ENCODE results near the gene SHCBP1L. TPM values are rescaled to one million over a fixed set of nuclear protein-coding genes. Genes with fewer than 3 reads are reported as not detected.

SHCBP1L gene
- total RNA-seq, 2 experiments from 2014 or later: not detected

- ChIA-PET CTCF (no interaction called here), POLR2A (no interaction called here)
- DNase-seq: no peak
- H3K9me3 Mint-ChIP-seq: no peaks in the 10 kb centered on the region
- H3K4me3 Mint-ChIP-seq: no peak overlapping the region
- H3K36me3 Mint-ChIP-seq: peaks cover 87% of the 10 kb centered on the region
- intact Hi-C loops (cut with micrococcal nuclease): loop anchor here (5.0 kb wide), 1 partner anchor 35 kb away; no protein-coding TSS in a partner anchor
- peaks cover 29% of the 10 kb centered on the region for H3K4me1 Mint-ChIP-seq (ENCODE audit: low read depth)
- peak overlapping the region; percentile 44 for H3K27ac Mint-ChIP-seq
- H3K27me3 Mint-ChIP-seq: no peaks in the 10 kb centered on the region
Measured at GRCh38 chr1:182877331-182877730, 75.6 kb downstream of the SHCBP1L start.

GRCh38 chr1:182875889-182876288 is 77.1 kb downstream of the SHCBP1L start:
- Mint-ChIP-seq H3K36me3 (peaks cover 84% of the 10 kb centered on the region), H3K4me3 (no peak overlapping the region), H3K27me3 (no peaks in the 10 kb centered on the region), H3K9me3 (no peaks in the 10 kb centered on the region), H3K4me1 (ENCODE audit: low read depth) (peaks cover 35% of the 10 kb centered on the region), H3K27ac (no peak overlapping the region)
- intact Hi-C loops (cut with micrococcal nuclease): loop anchor here (5.0 kb wide), 1 partner anchor 34 kb away; no protein-coding TSS in a partner anchor
- POLR2A ChIA-PET: no interaction called here
- no peak for DNase-seq
- CTCF ChIA-PET: no interaction called here

- intact Hi-C loops (cut with micrococcal nuclease): no loop called here
- POLR2A ChIA-PET: interaction anchor here (1.1 kb wide), 1 partner anchor 33 kb away, joined by 3 read pairs; no protein-coding TSS in a partner anchor
- Mint-ChIP-seq H3K4me3 (no peak overlapping the region), H3K27me3 (no peaks in the 10 kb centered on the region), H3K27ac (peak overlapping the region; percentile 69), H3K36me3 (peaks cover 80% of the 10 kb centered on the region), H3K4me1 (ENCODE audit: low read depth) (peaks cover 32% of the 10 kb centered on the region), H3K9me3 (no peaks in the 10 kb centered on the region)
- CTCF ChIA-PET: no interaction called here
- DNase-seq: no peak
Measured at GRCh38 chr1:182872881-182873280, 80.1 kb downstream of the SHCBP1L start.

GRCh38 chr1:182869241-182869666 is 83.7 kb downstream of the SHCBP1L start:
- DNase-seq: peak; percentile 35
- CTCF ChIA-PET: no interaction called here
- H3K27me3 Mint-ChIP-seq: no peaks in the 10 kb centered on the region
- intact Hi-C loops (cut with micrococcal nuclease): no loop called here
- peaks cover 83% of the 10 kb centered on the region for H3K36me3 Mint-ChIP-seq
- POLR2A ChIA-PET: no interaction called here
- H3K4me3 Mint-ChIP-seq: no peak overlapping the region
- H3K4me1 Mint-ChIP-seq (ENCODE audit: low read depth): peaks cover 33% of the 10 kb centered on the region
- no peaks in the 10 kb centered on the region for H3K9me3 Mint-ChIP-seq
- H3K27ac Mint-ChIP-seq: no peak overlapping the region

- ChIA-PET CTCF (no interaction called here), POLR2A (no interaction called here)
- DNase-seq: no peak
- H3K9me3 Mint-ChIP-seq: no peaks in the 10 kb centered on the region
- H3K36me3 Mint-ChIP-seq: peaks cover 74% of the 10 kb centered on the region
- peak overlapping the region; percentile 2 for H3K27ac Mint-ChIP-seq
- peaks cover 27% of the 10 kb centered on the region for H3K4me1 Mint-ChIP-seq (ENCODE audit: low read depth)
- H3K4me3 Mint-ChIP-seq: no peak overlapping the region
- no peaks in the 10 kb centered on the region for H3K27me3 Mint-ChIP-seq
- intact Hi-C loops (cut with micrococcal nuclease): no loop called here
Measured at GRCh38 chr1:182867861-182868260, 85.1 kb downstream of the SHCBP1L start.

GRCh38 chr1:182863940-182864339 is 89.0 kb downstream of the SHCBP1L start:
- H3K27ac Mint-ChIP-seq: peak overlapping the region; percentile 40
- peaks cover 49% of the 10 kb centered on the region for H3K4me1 Mint-ChIP-seq (ENCODE audit: low read depth)
- H3K36me3 Mint-ChIP-seq: peaks cover 76% of the 10 kb centered on the region
- DNase-seq: no peak
- ChIA-PET POLR2A (no interaction called here), CTCF (no interaction called here)
- no peaks in the 10 kb centered on the region for H3K27me3 Mint-ChIP-seq
- H3K4me3 Mint-ChIP-seq: no peak overlapping the region
- no peaks in the 10 kb centered on the region for H3K9me3 Mint-ChIP-seq
- intact Hi-C loops (cut with micrococcal nuclease): loop anchor here (2.0 kb wide), 1 partner anchor 19 kb away; no protein-coding TSS in a partner anchor

- Mint-ChIP-seq H3K36me3 (peaks cover 78% of the 10 kb centered on the region), H3K27ac (peak overlapping the region; percentile 7), H3K27me3 (no peaks in the 10 kb centered on the region), H3K4me3 (no peak overlapping the region), H3K9me3 (no peaks in the 10 kb centered on the region), H3K4me1 (ENCODE audit: low read depth) (peaks cover 49% of the 10 kb centered on the region)
- DNase-seq: no peak
- POLR2A ChIA-PET: interaction anchor here (0.5 kb wide), 1 partner anchor 8 kb away, joined by 3 read pairs; no protein-coding TSS in a partner anchor
- CTCF ChIA-PET: no interaction called here
- intact Hi-C loops (cut with micrococcal nuclease): loop anchor here (2.0 kb wide), 1 partner anchor 18 kb away; no protein-coding TSS in a partner anchor
Measured at GRCh38 chr1:182862827-182863226, 90.1 kb downstream of the SHCBP1L start.

- no peak for DNase-seq
- Mint-ChIP-seq H3K36me3 (peaks cover 79% of the 10 kb centered on the region), H3K4me3 (no peak overlapping the region), H3K9me3 (no peaks in the 10 kb centered on the region), H3K4me1 (ENCODE audit: low read depth) (peaks cover 49% of the 10 kb centered on the region), H3K27me3 (no peaks in the 10 kb centered on the region), H3K27ac (peak overlapping the region; percentile 65)
- intact Hi-C loops (cut with micrococcal nuclease): loop anchor here (2.0 kb wide), 1 partner anchor 17 kb away; no protein-coding TSS in a partner anchor
- ChIA-PET CTCF (no interaction called here), POLR2A (interaction anchor here (0.7 kb wide), 1 partner anchor 27 kb away, joined by 3 read pairs; no protein-coding TSS in a partner anchor)
Measured at GRCh38 chr1:182861994-182862393, 91.0 kb downstream of the SHCBP1L start.

GRCh38 chr1:182860658-182861057 is 92.3 kb downstream of the SHCBP1L start:
- POLR2A ChIA-PET: no interaction called here
- Mint-ChIP-seq H3K27ac (no peak overlapping the region), H3K27me3 (no peaks in the 10 kb centered on the region), H3K4me3 (no peak overlapping the region), H3K36me3 (peaks cover 76% of the 10 kb centered on the region), H3K4me1 (ENCODE audit: low read depth) (peaks cover 40% of the 10 kb centered on the region), H3K9me3 (no peaks in the 10 kb centered on the region)
- CTCF ChIA-PET: interaction anchor here (0.6 kb wide), 1 partner anchor 707 kb away, joined by 5 read pairs; no protein-coding TSS in a partner anchor
- intact Hi-C loops (cut with micrococcal nuclease): no loop called here
- DNase-seq: no peak

- no peak overlapping the region for H3K27ac Mint-ChIP-seq
- DNase-seq: no peak
- H3K4me3 Mint-ChIP-seq: no peak overlapping the region
- POLR2A ChIA-PET: no interaction called here
- CTCF ChIA-PET: no interaction called here
- peaks cover 22% of the 10 kb centered on the region for H3K4me1 Mint-ChIP-seq (ENCODE audit: low read depth)
- no peaks in the 10 kb centered on the region for H3K27me3 Mint-ChIP-seq
- H3K9me3 Mint-ChIP-seq: no peaks in the 10 kb centered on the region
- peaks cover 76% of the 10 kb centered on the region for H3K36me3 Mint-ChIP-seq
- intact Hi-C loops (cut with micrococcal nuclease): no loop called here
Measured at GRCh38 chr1:182857212-182857611, 95.8 kb downstream of the SHCBP1L start.

- POLR2A ChIA-PET: interaction anchor here (0.6 kb wide), 1 partner anchor 1086 kb away, joined by 3 read pairs; no protein-coding TSS in a partner anchor
- peaks cover 75% of the 10 kb centered on the region for H3K36me3 Mint-ChIP-seq
- H3K4me1 Mint-ChIP-seq (ENCODE audit: low read depth): peaks cover 18% of the 10 kb centered on the region
- no peak for DNase-seq
- H3K9me3 Mint-ChIP-seq: no peaks in the 10 kb centered on the region
- no peak overlapping the region for H3K4me3 Mint-ChIP-seq
- H3K27me3 Mint-ChIP-seq: no peaks in the 10 kb centered on the region
- H3K27ac Mint-ChIP-seq: no peak overlapping the region
- CTCF ChIA-PET: no interaction called here
- intact Hi-C loops (cut with micrococcal nuclease): no loop called here
Measured at GRCh38 chr1:182855911-182856310, 97.1 kb downstream of the SHCBP1L start.

GRCh38 chr1:182851825-182852224 is 101.1 kb downstream of the SHCBP1L start:
- no peaks in the 10 kb centered on the region for H3K27me3 Mint-ChIP-seq
- H3K36me3 Mint-ChIP-seq: peaks cover 75% of the 10 kb centered on the region
- no peak overlapping the region for H3K4me3 Mint-ChIP-seq
- no peaks in the 10 kb centered on the region for H3K9me3 Mint-ChIP-seq
- POLR2A ChIA-PET: no interaction called here
- DNase-seq: no peak
- intact Hi-C loops (cut with micrococcal nuclease): no loop called here
- peaks cover 46% of the 10 kb centered on the region for H3K4me1 Mint-ChIP-seq (ENCODE audit: low read depth)
- CTCF ChIA-PET: no interaction called here
- H3K27ac Mint-ChIP-seq: no peak overlapping the region

- CTCF ChIA-PET: no interaction called here
- H3K27ac Mint-ChIP-seq: no peak overlapping the region
- H3K9me3 Mint-ChIP-seq: no peaks in the 10 kb centered on the region
- no peak for DNase-seq
- POLR2A ChIA-PET: no interaction called here
- peaks cover 73% of the 10 kb centered on the region for H3K36me3 Mint-ChIP-seq
- H3K4me3 Mint-ChIP-seq: no peak overlapping the region
- peaks cover 59% of the 10 kb centered on the region for H3K4me1 Mint-ChIP-seq (ENCODE audit: low read depth)
- H3K27me3 Mint-ChIP-seq: no peaks in the 10 kb centered on the region
- intact Hi-C loops (cut with micrococcal nuclease): no loop called here
Measured at GRCh38 chr1:182850319-182850718, 102.6 kb downstream of the SHCBP1L start.

Data from activated CD4-positive, alpha-beta memory T cell treated with anti-CD3 and anti-CD28 coated beads for 36 hours (primary cell).